ENCODE data around the gene ZNF570. TPM values are rescaled to one million over a fixed set of nuclear protein-coding genes. Genes with fewer than 3 reads are reported as not detected.

ZNF570 gene
- total and polyA plus RNA-seq, 2 of the 13 experiments (the other 11 are each of a cell fraction or from before 2014, with no cell fraction given) = 1.0 to 4.4 TPM

DNA sequence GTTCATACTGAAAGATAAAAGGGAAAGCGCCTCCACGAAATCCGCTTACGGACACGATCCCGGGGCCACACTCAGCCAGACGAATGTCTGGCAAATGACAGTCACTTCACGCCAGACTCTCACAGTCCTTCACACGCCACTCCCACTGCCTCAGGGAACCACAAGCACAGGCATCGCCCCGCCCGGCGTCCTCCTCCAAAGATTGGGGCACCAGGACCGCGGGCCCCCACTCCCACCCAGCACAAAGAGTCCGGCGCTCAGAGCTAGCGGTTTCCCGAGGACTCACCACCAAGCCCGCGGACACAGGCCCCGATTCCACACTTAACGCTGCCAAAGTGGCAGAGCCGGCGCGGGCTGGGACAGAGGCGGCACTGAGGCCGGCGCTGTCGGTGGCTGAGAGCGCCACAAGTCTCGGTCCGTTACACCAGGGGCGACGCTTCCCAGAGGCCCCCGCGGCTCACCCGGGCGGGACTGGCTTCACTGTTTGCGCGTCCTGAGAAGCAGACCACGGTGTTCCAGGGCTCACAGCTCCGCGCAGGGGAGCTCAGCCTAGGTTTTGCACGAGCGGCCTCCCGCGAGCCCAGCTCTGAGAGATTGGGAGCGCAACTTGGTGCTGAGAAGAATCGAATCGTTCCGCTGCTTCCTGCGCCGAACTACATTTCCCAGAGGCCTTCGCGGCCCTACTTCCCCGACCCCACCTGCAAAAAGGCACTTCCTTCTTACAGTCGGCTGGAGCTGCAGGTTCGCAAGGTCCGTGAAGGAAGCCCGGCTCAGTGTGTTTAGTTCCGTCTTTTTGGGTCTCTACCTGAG, 2.2 kb upstream of the ZNF570 start, which contains the start of gene ZNF569 (continued):
- TF ChIP-seq MBNL3 (CRISPR knock-in tag; conservative IDR thresholded peaks at IDR 0.05) (no peak), ZMYM4 (CRISPR knock-in tag; IDR thresholded peaks at IDR 0.05) (peak; percentile 90), AHR (CRISPR knock-in tag; IDR thresholded peaks at IDR 0.05) (no peak), ZNF615 (CRISPR knock-in tag; IDR thresholded peaks at IDR 0.05; ENCODE audit: borderline replicate concordance) (no peak), REXO4 (CRISPR knock-in tag; IDR thresholded peaks at IDR 0.05; ENCODE audit: borderline replicate concordance) (no peak), ZNF703 (CRISPR knock-in tag; IDR thresholded peaks at IDR 0.05; ENCODE audit: borderline replicate concordance) (no peak), ZNF230 (CRISPR knock-in tag; IDR thresholded peaks at IDR 0.05) (no peak), RARA (CRISPR knock-in tag; IDR thresholded peaks at IDR 0.05) (0 out of 2 replicates have a peak, but pooled peaks have one; percentile 17), ZNF713 (CRISPR knock-in tag; IDR thresholded peaks at IDR 0.05) (no peak), SRSF9 (IDR thresholded peaks at IDR 0.05; ENCODE audit: borderline replicate concordance, insufficient read depth, low read depth, low read length, poor library complexity, severe bottlenecking) (no peak)
- TF ChIP-seq, protein P1, sequence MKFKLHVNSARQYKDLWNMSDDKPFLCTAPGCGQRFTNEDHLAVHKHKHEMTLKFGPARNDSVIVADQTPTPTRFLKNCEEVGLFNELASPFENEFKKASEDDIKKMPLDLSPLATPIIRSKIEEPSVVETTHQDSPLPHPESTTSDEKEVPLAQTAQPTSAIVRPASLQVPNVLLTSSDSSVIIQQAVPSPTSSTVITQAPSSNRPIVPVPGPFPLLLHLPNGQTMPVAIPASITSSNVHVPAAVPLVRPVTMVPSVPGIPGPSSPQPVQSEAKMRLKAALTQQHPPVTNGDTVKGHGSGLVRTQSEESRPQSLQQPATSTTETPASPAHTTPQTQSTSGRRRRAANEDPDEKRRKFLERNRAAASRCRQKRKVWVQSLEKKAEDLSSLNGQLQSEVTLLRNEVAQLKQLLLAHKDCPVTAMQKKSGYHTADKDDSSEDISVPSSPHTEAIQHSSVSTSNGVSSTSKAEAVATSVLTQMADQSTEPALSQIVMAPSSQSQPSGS (CRISPR knock-in tag; IDR thresholded peaks at IDR 0.05) = peak; percentile 81
- TF ChIP-seq, protein P2, sequence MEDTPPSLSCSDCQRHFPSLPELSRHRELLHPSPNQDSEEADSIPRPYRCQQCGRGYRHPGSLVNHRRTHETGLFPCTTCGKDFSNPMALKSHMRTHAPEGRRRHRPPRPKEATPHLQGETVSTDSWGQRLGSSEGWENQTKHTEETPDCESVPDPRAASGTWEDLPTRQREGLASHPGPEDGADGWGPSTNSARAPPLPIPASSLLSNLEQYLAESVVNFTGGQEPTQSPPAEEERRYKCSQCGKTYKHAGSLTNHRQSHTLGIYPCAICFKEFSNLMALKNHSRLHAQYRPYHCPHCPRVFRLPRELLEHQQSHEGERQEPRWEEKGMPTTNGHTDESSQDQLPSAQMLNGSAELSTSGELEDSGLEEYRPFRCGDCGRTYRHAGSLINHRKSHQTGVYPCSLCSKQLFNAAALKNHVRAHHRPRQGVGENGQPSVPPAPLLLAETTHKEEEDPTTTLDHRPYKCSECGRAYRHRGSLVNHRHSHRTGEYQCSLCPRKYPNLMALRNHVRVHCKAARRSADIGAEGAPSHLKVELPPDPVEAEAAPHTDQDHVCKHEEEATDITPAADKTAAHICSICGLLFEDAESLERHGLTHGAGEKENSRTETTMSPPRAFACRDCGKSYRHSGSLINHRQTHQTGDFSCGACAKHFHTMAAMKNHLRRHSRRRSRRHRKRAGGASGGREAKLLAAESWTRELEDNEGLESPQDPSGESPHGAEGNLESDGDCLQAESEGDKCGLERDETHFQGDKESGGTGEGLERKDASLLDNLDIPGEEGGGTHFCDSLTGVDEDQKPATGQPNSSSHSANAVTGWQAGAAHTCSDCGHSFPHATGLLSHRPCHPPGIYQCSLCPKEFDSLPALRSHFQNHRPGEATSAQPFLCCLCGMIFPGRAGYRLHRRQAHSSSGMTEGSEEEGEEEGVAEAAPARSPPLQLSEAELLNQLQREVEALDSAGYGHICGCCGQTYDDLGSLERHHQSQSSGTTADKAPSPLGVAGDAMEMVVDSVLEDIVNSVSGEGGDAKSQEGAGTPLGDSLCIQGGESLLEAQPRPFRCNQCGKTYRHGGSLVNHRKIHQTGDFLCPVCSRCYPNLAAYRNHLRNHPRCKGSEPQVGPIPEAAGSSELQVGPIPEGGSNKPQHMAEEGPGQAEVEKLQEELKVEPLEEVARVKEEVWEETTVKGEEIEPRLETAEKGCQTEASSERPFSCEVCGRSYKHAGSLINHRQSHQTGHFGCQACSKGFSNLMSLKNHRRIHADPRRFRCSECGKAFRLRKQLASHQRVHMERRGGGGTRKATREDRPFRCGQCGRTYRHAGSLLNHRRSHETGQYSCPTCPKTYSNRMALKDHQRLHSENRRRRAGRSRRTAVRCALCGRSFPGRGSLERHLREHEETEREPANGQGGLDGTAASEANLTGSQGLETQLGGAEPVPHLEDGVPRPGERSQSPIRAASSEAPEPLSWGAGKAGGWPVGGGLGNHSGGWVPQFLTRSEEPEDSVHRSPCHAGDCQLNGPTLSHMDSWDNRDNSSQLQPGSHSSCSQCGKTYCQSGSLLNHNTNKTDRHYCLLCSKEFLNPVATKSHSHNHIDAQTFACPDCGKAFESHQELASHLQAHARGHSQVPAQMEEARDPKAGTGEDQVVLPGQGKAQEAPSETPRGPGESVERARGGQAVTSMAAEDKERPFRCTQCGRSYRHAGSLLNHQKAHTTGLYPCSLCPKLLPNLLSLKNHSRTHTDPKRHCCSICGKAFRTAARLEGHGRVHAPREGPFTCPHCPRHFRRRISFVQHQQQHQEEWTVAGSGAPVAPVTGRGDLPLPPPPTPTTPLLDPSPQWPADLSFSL (CRISPR knock-in tag; IDR thresholded peaks at IDR 0.05) = 0 out of 2 replicates have a peak, but pooled peaks have one; percentile 34
- TF ChIP-seq, protein P3, sequence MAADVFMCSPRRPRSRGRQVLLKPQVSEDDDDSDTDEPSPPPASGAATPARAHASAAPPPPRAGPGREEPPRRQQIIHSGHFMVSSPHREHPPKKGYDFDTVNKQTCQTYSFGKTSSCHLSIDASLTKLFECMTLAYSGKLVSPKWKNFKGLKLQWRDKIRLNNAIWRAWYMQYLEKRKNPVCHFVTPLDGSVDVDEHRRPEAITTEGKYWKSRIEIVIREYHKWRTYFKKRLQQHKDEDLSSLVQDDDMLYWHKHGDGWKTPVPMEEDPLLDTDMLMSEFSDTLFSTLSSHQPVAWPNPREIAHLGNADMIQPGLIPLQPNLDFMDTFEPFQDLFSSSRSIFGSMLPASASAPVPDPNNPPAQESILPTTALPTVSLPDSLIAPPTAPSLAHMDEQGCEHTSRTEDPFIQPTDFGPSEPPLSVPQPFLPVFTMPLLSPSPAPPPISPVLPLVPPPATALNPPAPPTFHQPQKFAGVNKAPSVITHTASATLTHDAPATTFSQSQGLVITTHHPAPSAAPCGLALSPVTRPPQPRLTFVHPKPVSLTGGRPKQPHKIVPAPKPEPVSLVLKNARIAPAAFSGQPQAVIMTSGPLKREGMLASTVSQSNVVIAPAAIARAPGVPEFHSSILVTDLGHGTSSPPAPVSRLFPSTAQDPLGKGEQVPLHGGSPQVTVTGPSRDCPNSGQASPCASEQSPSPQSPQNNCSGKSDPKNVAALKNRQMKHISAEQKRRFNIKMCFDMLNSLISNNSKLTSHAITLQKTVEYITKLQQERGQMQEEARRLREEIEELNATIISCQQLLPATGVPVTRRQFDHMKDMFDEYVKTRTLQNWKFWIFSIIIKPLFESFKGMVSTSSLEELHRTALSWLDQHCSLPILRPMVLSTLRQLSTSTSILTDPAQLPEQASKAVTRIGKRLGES (CRISPR knock-in tag; IDR thresholded peaks at IDR 0.05; ENCODE audit: borderline replicate concordance) = no peak
- TF ChIP-seq, protein P4, sequence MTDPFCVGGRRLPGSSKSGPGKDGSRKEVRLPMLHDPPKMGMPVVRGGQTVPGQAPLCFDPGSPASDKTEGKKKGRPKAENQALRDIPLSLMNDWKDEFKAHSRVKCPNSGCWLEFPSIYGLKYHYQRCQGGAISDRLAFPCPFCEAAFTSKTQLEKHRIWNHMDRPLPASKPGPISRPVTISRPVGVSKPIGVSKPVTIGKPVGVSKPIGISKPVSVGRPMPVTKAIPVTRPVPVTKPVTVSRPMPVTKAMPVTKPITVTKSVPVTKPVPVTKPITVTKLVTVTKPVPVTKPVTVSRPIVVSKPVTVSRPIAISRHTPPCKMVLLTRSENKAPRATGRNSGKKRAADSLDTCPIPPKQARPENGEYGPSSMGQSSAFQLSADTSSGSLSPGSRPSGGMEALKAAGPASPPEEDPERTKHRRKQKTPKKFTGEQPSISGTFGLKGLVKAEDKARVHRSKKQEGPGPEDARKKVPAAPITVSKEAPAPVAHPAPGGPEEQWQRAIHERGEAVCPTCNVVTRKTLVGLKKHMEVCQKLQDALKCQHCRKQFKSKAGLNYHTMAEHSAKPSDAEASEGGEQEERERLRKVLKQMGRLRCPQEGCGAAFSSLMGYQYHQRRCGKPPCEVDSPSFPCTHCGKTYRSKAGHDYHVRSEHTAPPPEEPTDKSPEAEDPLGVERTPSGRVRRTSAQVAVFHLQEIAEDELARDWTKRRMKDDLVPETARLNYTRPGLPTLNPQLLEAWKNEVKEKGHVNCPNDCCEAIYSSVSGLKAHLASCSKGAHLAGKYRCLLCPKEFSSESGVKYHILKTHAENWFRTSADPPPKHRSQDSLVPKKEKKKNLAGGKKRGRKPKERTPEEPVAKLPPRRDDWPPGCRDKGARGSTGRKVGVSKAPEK (CRISPR knock-in tag; IDR thresholded peaks at IDR 0.05; ENCODE audit: borderline replicate concordance) = 0 out of 2 replicates have a peak, but pooled peaks have one; percentile 47
